Measurements from ENCODE around the gene EMC8.

DNA sequence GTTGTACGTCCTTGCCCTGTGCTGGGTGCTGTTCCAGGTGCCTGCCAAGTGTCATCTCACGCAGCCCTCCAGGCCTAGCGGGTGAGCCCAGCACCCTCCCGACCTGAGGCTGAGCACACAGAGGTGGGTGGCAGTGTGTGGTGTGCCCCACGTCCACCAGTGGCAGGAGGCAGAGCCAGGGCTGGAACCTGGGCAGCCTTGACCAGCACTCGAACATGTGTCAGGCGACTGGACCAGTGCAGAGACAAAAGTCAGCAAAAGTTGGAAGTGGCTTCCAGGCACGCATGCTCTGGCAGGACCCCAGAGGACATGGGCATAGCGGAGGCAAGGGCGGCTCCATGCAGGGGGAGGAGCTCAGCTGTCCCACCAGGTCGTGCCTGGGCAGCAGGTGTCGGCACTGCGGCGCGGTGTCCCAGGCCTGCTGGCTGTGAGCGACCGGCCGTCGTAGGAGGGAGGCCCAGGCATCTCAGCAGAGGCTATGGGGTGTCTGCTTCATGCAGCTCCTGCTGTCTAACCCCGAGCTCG is 35.9 kb upstream of the EMC8 start:
- TF ChIP-seq, protein P1, sequence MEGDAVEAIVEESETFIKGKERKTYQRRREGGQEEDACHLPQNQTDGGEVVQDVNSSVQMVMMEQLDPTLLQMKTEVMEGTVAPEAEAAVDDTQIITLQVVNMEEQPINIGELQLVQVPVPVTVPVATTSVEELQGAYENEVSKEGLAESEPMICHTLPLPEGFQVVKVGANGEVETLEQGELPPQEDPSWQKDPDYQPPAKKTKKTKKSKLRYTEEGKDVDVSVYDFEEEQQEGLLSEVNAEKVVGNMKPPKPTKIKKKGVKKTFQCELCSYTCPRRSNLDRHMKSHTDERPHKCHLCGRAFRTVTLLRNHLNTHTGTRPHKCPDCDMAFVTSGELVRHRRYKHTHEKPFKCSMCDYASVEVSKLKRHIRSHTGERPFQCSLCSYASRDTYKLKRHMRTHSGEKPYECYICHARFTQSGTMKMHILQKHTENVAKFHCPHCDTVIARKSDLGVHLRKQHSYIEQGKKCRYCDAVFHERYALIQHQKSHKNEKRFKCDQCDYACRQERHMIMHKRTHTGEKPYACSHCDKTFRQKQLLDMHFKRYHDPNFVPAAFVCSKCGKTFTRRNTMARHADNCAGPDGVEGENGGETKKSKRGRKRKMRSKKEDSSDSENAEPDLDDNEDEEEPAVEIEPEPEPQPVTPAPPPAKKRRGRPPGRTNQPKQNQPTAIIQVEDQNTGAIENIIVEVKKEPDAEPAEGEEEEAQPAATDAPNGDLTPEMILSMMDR (conservative IDR thresholded peaks at IDR 0.05), result no peak
- no peak for TF ChIP-seq ZFX (IDR thresholded peaks at IDR 0.05)
